ENCODE data around the gene MESP1.

MESP1 gene

GRCh38 chr15:89743011-89743410, 8.0 kb downstream of the MESP1 start:
- no peak for TF ChIP-seq ZNF274 (IDR thresholded peaks at IDR 0.05; ENCODE audit: low read depth, low read length)
- no peak overlapping the region for H3K4me3 ChIP-seq (ENCODE audit: low read length)

GRCh38 chr15:89740137-89740536, 10.9 kb downstream of the MESP1 start:
- no peak for TF ChIP-seq ZNF274 (IDR thresholded peaks at IDR 0.05; ENCODE audit: low read depth, low read length)
- no peak overlapping the region for H3K4me3 ChIP-seq (ENCODE audit: low read length)

- no peak overlapping the region for H3K4me3 ChIP-seq (ENCODE audit: low read length)
- no peak for TF ChIP-seq ZNF274 (IDR thresholded peaks at IDR 0.05; ENCODE audit: low read depth, low read length)
These were observed 15.3 kb downstream of the MESP1 start for GRCh38 chr15:89735773-89736172.

- H3K4me3 ChIP-seq (ENCODE audit: low read length): no peak overlapping the region
- no peak for TF ChIP-seq ZNF274 (IDR thresholded peaks at IDR 0.05; ENCODE audit: low read depth, low read length)
These were observed 18.4 kb downstream of the MESP1 start for GRCh38 chr15:89732451-89733172.

GRCh38 chr15:89731275-89731674, 19.8 kb downstream of the MESP1 start:
- no peak for TF ChIP-seq ZNF274 (IDR thresholded peaks at IDR 0.05; ENCODE audit: low read depth, low read length)
- no peak overlapping the region for H3K4me3 ChIP-seq (ENCODE audit: low read length)

GRCh38 chr15:89728254-89728653, 22.8 kb downstream of the MESP1 start:
- no peak for TF ChIP-seq ZNF274 (IDR thresholded peaks at IDR 0.05; ENCODE audit: low read depth, low read length)
- H3K4me3 ChIP-seq (ENCODE audit: low read length): no peak overlapping the region

GRCh38 chr15:89725064-89725463, 26.0 kb downstream of the MESP1 start:
- no peak overlapping the region for H3K4me3 ChIP-seq (ENCODE audit: low read length)
- no peak for TF ChIP-seq ZNF274 (IDR thresholded peaks at IDR 0.05; ENCODE audit: low read depth, low read length)

GRCh38 chr15:89724621-89725020, 26.4 kb downstream of the MESP1 start:
- TF ChIP-seq ZNF274 (IDR thresholded peaks at IDR 0.05; ENCODE audit: low read depth, low read length): no peak
- H3K4me3 ChIP-seq (ENCODE audit: low read length): no peak overlapping the region

- H3K4me3 ChIP-seq (ENCODE audit: low read length): no peak overlapping the region
- TF ChIP-seq ZNF274 (IDR thresholded peaks at IDR 0.05; ENCODE audit: low read depth, low read length): no peak
These were observed 28.0 kb downstream of the MESP1 start for GRCh38 chr15:89723031-89723430.

GRCh38 chr15:89714775-89715174, 36.3 kb downstream of the MESP1 start:
- no peak for TF ChIP-seq ZNF274 (IDR thresholded peaks at IDR 0.05; ENCODE audit: low read depth, low read length)
- no peak overlapping the region for H3K4me3 ChIP-seq (ENCODE audit: low read length)

GRCh38 chr15:89707577-89707976, 43.5 kb downstream of the MESP1 start:
- H3K4me3 ChIP-seq (ENCODE audit: low read length): no peak overlapping the region
- no peak for TF ChIP-seq ZNF274 (IDR thresholded peaks at IDR 0.05; ENCODE audit: low read depth, low read length)

- H3K4me3 ChIP-seq (ENCODE audit: low read length): no peak overlapping the region
- no peak for TF ChIP-seq ZNF274 (IDR thresholded peaks at IDR 0.05; ENCODE audit: low read depth, low read length)
These were observed 46.6 kb downstream of the MESP1 start for GRCh38 chr15:89704411-89704810.
